ENCODE measurements around the gene PARD6B. TPM values are rescaled to one million over a fixed set of nuclear protein-coding genes. Genes with fewer than 3 reads are reported as not detected.

Gene PARD6B
- total and polyA plus RNA-seq, 2 of the 13 experiments (the other 11 are each of a cell fraction or from before 2014, with no cell fraction given) = 6.9 to 22.2 TPM

GRCh38 chr20:50744143-50744792 is 12.9 kb downstream of the PARD6B start (continued):
- TF ChIP-seq ONECUT2 (CRISPR knock-in tag; IDR thresholded peaks at IDR 0.05) (0 out of 2 replicates have a peak, but pooled peaks have one; percentile 31), ZNF782 (CRISPR knock-in tag; IDR thresholded peaks at IDR 0.05; ENCODE audit: borderline replicate concordance) (no peak), MAX (IDR thresholded peaks at IDR 0.05) (no peak; the same call in 1 of the 2 replicates), ZNF737 (CRISPR knock-in tag; IDR thresholded peaks at IDR 0.05; ENCODE audit: borderline replicate concordance) (no peak), TARDBP (CRISPR knock-in tag; IDR thresholded peaks at IDR 0.05) (peak; percentile 95), KDM5A (IDR thresholded peaks at IDR 0.05; ENCODE audit: borderline replicate concordance, low read length) (peak; percentile 54; the same call in 1 of the 2 replicates), EEA1 (CRISPR knock-in tag; IDR thresholded peaks at IDR 0.05; ENCODE audit: borderline replicate concordance) (peak; percentile 59; the same call in 1 of the 2 replicates), KDM5B (CRISPR knock-in tag; IDR thresholded peaks at IDR 0.05; ENCODE audit: borderline replicate concordance) (peak; percentile 50; the same call in 1 of the 2 replicates), ESRRA (CRISPR knock-in tag; IDR thresholded peaks at IDR 0.05; ENCODE audit: low read depth) (peak; percentile 81; the same call in 1 of the 2 replicates), ZBTB4 (CRISPR knock-in tag; IDR thresholded peaks at IDR 0.05; ENCODE audit: borderline replicate concordance) (peak; percentile 56; the same call in 1 of the 2 replicates), ERF (CRISPR knock-in tag; IDR thresholded peaks at IDR 0.05) (peak; percentile 90), RBAK (CRISPR knock-in tag; IDR thresholded peaks at IDR 0.05) (peak; percentile 82; the same call in 1 of the 2 replicates), CC2D1A (CRISPR knock-in tag; IDR thresholded peaks at IDR 0.05) (no peak), ZNF644 (CRISPR knock-in tag; IDR thresholded peaks at IDR 0.05; ENCODE audit: low read depth) (0 out of 2 replicates have a peak, but pooled peaks have one; percentile 34), POLR2A (IDR thresholded peaks at IDR 0.05; ENCODE audit: insufficient read depth in 1 of 2, low read depth in 2 of 2, low read length in 2 of 2) (peak; percentile 39 to 67; a peak in 3 of 4 replicates), GABPA (IDR thresholded peaks at IDR 0.05; ENCODE audit: low read depth, low read length) (no peak), GABPA (CRISPR knock-in tag; IDR thresholded peaks at IDR 0.05; ENCODE audit: low read depth) (peak; percentile 51; the same call in 1 of the 2 replicates), NFYC (CRISPR knock-in tag; IDR thresholded peaks at IDR 0.05) (0 out of 2 replicates have a peak, but pooled peaks have one; percentile 27), DNMT3B (CRISPR knock-in tag; conservative IDR thresholded peaks at IDR 0.05) (0 out of 2 replicates have a peak, but pooled peaks have one; percentile 17), ZNF597 (CRISPR knock-in tag; IDR thresholded peaks at IDR 0.05) (no peak), ZNF777 (CRISPR knock-in tag; IDR thresholded peaks at IDR 0.05) (0 out of 2 replicates have a peak, but pooled peaks have one; percentile 3), ELF3 (CRISPR knock-in tag; IDR thresholded peaks at IDR 0.05) (peak; percentile 92), FOXK1 (CRISPR knock-in tag; IDR thresholded peaks at IDR 0.05; ENCODE audit: borderline replicate concordance, low read depth) (peak; percentile 68; the same call in 1 of the 2 replicates), SIN3A (IDR thresholded peaks at IDR 0.05; ENCODE audit: borderline replicate concordance, low read depth, low read length) (no peak), NCOA2 (CRISPR knock-in tag; IDR thresholded peaks at IDR 0.05) (peak; percentile 87), ZMYM2 (CRISPR knock-in tag; IDR thresholded peaks at IDR 0.05) (peak; percentile 97), SAP130 (CRISPR knock-in tag; IDR thresholded peaks at IDR 0.05; ENCODE audit: low read depth) (peak; percentile 89), TAF1 (CRISPR knock-in tag; IDR thresholded peaks at IDR 0.05) (peak; percentile 48; the same call in 1 of the 2 replicates), TBX2 (CRISPR knock-in tag; IDR thresholded peaks at IDR 0.05; ENCODE audit: borderline replicate concordance) (peak; percentile 86; the same call in 1 of the 2 replicates)

Measured in HepG2 (cell line).